T-helper 1 cell treated with Interleukin-12 subunit alpha and Interleukin-12 subunit beta and Interleukin-4 antibody, amounts not matched to agents 30 ng/mL and 1 ng/mL, for 36 hours (primary cell): Measurements from ENCODE around the gene PSMD9. TPM values are rescaled to one million over a fixed set of nuclear protein-coding genes. Genes with fewer than 3 reads are reported as not detected.
"Not testable (repeated sequence)": the region's sequence is repeated elsewhere in the genome, so short reads cannot be mapped to it uniquely, and the experiment has no call there.

ENCODE experiments used
- intact Hi-C: fragments of 100-400 bp; cut with micrococcal nuclease; formaldehyde crosslinking; loops from one replicate; pipeline ENCODE4 v1.15.1; 2024
- total RNA-seq: library from RNA; stranded (reverse); gene quantifications from 2 replicates; pipeline ENCODE4 v1.2.3, GENCODE V29; 2022

Gene PSMD9
- total RNA-seq, 1 donor from 2014 or later = 62.1 TPM

DNA sequence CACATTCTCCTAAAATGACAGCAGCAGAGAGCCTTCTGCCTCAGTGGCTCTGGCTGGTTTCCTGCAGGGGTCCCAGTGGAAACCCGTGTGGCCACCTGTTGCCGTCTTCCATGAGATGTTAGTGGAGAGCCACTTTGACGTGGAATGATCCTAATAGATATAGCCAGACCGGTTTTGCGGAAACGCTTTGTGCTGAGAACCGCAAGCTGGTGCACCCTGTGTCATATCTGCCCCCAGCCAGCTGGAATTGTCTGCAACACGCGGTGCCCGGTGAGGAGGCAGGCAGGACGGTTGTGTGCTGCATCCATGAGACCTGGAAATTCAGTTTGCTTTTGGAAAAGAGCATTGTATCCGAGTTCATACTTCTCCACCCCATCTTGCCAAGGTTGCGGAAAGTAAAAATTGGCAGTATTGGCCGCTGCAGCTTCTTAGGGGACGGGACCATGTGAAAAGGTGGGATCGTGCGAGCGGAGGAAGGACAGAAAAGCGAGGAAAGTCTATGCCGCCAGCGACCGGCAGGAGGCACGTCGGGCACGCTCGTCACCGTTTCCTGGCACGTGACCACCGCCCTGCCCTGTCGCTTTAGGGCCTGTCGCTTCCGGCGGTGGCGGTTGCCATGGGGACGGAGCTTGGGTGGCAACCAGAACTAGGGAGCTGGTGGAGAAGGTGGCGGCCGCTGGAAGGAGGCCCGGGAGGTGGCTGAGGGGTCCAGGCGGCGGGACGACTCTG, 29.5 kb downstream of the PSMD9 start, which contains the start of gene CFAP251:
TSS of gene CFAP251 (plus strand) at position 643 of the 729 bp plus-strand sequence. CDS start 2,714 bp downstream, outside the sequence.
- intact Hi-C loops = loop anchor here (1.0 to 10.0 kb wide), 7 partner anchors 30 to 518 kb away; partner anchors contain the start of genes BCL7A, DIABLO, PSMD9 and RNF34

- intact Hi-C loops = loop anchor here (1.0 to 10.0 kb wide), 7 partner anchors 30 to 518 kb away; partner anchors contain the start of genes BCL7A, DIABLO, PSMD9 and RNF34
Measured at GRCh38 chr12:121918679-121919038, 30.1 kb downstream of the PSMD9 start.

DNA sequence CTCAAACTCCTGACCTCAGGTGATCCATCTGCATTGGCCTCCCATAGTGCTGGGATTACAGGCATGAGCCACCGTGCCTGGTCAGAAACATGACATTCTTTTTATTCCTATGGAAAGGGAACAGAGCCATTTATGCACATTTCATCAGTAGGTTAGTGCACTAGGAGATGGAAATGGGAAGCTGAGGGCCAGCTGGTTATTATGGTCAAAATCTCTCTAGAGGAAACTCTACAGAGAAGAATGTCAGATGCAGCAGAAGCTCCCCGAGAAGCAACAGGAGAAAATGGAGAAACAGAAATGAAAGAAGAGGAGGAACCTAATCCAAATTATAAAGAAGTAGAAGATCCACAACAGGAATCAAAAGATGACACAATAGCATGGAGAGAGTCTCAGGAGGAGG, 32.5 kb downstream of the PSMD9 start:
- intact Hi-C loops = no loop called here

GRCh38 chr12:121925358-121925695, 36.7 kb downstream of the PSMD9 start:
- intact Hi-C loops = no loop called here

GRCh38 chr12:121926874-121927706, 38.5 kb downstream of the PSMD9 start:
- intact Hi-C loops = no loop called here

- intact Hi-C loops = no loop called here
Measured at GRCh38 chr12:121927813-121928212, 39.2 kb downstream of the PSMD9 start.

GRCh38 chr12:121929545-121929944, 41.0 kb downstream of the PSMD9 start:
- intact Hi-C loops = not testable (repeated sequence)

DNA sequence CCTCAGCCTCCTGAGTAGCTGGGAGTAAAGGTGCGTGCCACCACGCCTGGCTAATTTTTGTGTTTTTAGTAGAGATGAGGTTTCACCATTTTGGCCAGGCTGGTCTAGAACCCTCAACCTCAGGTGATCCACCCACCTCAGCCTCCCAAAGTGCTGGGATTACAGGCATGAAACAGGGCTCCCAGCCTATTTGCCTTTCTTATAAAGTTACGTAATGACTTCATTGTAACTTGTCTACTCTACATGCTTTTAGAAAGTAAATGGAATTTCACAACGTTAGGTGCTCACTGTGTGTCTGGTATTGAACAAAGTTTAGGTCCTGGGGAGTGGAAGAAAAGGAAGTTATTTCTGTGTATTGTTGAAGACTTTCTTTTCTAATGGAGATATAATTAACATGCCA, 42.3 kb downstream of the PSMD9 start:
- intact Hi-C loops = no loop called here

DNA sequence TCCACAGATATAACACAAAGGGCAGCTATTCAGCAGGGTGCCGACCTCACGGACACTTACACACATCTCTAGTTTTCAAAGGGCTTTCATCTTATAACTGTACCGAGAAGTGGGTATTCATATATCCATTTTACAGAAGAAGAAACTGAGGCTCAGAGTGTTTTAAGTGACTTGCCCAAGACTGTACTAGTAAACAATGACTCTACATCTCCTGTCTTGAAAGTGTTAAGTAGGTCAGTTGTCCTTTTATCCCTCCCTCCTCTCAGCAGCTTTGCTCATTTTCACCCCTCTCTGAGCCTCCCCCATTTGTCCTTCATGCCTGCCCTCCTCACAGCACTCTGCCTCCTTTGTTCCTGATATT, 43.6 kb downstream of the PSMD9 start:
- intact Hi-C loops = no loop called here

DNA sequence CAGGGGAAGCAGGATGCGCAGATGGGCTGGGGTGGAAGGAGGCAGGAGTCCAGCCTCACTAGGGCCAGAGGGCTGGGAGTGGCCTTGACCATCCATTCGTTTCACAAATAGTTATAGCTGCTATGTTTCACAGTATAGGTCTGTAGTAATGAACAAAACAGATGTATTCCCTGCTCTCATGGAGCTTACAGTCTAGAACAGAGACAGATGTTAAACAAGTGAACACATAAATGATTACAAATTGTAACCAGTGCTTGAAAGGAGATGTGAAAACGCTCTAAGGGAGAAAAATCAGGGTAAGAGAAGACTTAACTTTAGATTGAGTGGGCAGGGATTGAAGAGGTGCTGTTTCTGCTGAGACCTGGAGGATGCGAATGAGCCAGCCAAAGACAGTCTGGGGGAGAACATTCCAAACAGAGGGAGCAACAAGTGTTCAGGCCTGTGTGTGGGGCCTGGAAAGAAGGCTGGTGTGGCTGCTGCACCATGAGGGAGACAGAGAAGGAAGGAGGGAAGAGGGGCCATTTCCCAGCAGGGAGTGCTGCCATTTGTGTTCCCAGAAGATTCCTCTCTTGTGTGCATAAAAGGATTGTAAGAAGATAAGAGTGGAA, 44.4 kb downstream of the PSMD9 start:
- intact Hi-C loops = no loop called here

DNA sequence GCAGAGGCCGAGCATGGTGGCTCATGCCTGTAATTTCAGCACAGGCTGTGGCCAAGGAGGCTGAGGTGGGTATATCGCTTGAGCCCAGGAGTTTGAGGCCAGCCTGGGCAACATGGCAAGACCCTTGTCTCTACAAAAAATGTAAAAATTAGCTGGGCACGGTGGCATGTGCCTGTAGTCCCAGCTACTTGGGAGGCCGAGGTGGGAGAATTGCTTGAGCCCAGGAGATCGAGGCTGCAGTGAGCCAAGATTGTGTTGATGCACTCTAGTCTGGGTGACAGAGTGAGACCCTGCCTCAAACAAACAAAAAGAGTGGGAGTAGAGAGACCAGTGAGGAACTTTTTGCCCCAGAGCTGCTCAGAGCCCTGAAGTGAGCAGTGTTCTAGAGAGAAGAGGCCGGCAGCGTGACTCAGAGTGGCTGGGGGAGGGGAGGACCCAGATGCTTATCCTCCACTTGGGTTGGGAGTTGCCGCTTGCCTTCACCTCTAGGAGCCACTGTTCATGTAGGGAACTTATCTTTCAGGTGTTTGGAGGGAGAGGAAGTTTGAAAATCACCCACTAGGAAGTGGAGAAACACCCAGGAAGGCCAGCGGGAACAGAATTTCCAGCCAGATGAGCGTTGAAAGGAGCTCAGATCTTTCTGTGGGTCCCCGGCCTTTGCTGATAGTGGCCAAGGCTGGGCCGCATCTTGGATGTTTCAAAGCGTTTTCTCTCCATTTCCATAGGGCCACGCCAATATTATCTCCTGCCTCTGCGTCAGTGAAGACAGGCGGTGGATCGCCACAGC, 45.1 kb downstream of the PSMD9 start:
- intact Hi-C loops = no loop called here

- intact Hi-C loops = no loop called here
Measured at GRCh38 chr12:121934309-121934664, 45.7 kb downstream of the PSMD9 start.

- intact Hi-C loops = no loop called here
Measured at GRCh38 chr12:121937654-121938053, 49.1 kb downstream of the PSMD9 start.

- intact Hi-C loops = no loop called here
Measured at GRCh38 chr12:121939186-121939585, 50.6 kb downstream of the PSMD9 start.

- intact Hi-C loops = no loop called here
Measured at GRCh38 chr12:121939992-121940766, 51.6 kb downstream of the PSMD9 start.

- intact Hi-C loops = no loop called here
Measured at GRCh38 chr12:121942145-121942718, 53.6 kb downstream of the PSMD9 start.

GRCh38 chr12:121943926-121944325, 55.3 kb downstream of the PSMD9 start:
- intact Hi-C loops = no loop called here

DNA sequence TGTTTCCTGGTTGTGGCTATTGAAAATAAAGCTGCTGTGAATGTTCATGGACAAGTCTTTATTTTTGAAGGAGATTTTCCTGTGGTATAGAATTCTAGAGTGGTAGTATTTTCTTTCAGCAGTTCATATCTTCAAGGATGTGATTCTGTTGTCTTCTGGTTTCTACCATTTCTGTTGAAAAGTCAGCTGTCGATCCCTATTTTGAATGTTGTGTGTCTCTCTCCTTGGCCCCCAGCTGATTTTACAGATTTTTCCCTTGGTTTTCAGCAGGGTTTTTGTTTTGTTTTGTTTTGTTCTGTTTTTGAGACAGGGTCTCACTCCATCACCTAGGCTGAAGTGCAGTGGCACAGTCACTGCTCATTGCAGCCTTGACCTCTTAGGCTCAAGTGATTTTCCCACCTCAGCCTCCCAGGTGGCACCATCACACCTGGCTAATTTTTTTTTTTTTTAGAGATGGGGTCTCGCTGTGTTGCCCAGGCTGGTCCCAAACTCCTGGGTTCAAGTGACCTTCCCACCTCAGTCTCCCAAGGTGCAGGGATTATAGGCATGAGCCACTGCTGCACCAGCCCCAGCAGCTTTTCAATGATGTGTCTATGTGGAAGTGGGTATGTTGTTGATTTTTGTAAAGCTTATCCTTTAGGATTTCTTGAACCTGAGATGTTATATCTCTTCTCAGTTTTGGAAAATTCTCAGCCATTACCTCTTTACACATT, 57.9 kb downstream of the PSMD9 start:
- intact Hi-C loops = no loop called here

- intact Hi-C loops = no loop called here
Measured at GRCh38 chr12:121947981-121948380, 59.4 kb downstream of the PSMD9 start.
